GM13976 (cell line): ENCODE results near the gene LRRC45.
A peak's percentile ranks its signal among the peaks of the same experiment; 100 is the strongest.

Source experiments
- DNase-seq: peaks from one replicate; pipeline ENCODE4 v3.0.0; 2012; ENCODE audit warnings: low spot score
- in situ Hi-C: fragments of 300-500 bp; cut with MboI; formaldehyde crosslinking; loops from one replicate; pipeline ENCODE4 v1.12.0; 2022; ENCODE audit warnings: low sequenced_read_pairs, mixed read lengths, inconsistent platforms; ENCODE audit not compliant: unreplicated experiment
- TF ChIP-seq, protein P1 (sequence below): IDR thresholded peaks from 2 replicates; pipeline ENCODE4 v1.5.1; 2012; ENCODE audit warnings: borderline replicate concordance, mild to moderate bottlenecking; ENCODE audit not compliant: insufficient read depth; ENCODE audit errors: extremely low read depth, missing control alignments, control extremely low read depth

The LRRC45 gene

DNA sequence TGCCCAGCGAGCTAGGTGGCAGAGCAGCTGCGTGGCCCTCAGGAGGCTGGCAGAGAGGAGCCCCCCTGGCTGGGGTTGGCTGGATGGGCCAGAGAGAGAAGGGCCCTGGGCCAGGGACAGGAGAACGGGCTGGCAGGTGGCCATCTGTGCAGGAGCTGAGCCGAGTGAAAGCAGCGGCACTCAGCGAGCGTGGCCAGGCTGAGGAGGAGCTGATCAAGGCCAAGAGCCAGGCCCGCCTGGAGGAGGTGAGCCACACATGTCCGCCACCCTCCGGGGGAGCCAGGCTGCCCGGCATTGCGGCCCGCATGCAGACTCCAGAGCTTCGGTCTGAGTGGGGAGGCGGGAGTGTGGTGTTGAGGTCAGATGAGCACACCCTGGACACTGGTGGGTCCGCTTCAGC lies 6.3 kb downstream of the LRRC45 start:
- DNase-seq, result no peak
- TF ChIP-seq, protein P1, sequence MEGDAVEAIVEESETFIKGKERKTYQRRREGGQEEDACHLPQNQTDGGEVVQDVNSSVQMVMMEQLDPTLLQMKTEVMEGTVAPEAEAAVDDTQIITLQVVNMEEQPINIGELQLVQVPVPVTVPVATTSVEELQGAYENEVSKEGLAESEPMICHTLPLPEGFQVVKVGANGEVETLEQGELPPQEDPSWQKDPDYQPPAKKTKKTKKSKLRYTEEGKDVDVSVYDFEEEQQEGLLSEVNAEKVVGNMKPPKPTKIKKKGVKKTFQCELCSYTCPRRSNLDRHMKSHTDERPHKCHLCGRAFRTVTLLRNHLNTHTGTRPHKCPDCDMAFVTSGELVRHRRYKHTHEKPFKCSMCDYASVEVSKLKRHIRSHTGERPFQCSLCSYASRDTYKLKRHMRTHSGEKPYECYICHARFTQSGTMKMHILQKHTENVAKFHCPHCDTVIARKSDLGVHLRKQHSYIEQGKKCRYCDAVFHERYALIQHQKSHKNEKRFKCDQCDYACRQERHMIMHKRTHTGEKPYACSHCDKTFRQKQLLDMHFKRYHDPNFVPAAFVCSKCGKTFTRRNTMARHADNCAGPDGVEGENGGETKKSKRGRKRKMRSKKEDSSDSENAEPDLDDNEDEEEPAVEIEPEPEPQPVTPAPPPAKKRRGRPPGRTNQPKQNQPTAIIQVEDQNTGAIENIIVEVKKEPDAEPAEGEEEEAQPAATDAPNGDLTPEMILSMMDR, result no peak
- in situ Hi-C loops, result loop anchor here (10.0 kb wide), 1 partner anchor 125 kb away; no protein-coding TSS in a partner anchor

DNA sequence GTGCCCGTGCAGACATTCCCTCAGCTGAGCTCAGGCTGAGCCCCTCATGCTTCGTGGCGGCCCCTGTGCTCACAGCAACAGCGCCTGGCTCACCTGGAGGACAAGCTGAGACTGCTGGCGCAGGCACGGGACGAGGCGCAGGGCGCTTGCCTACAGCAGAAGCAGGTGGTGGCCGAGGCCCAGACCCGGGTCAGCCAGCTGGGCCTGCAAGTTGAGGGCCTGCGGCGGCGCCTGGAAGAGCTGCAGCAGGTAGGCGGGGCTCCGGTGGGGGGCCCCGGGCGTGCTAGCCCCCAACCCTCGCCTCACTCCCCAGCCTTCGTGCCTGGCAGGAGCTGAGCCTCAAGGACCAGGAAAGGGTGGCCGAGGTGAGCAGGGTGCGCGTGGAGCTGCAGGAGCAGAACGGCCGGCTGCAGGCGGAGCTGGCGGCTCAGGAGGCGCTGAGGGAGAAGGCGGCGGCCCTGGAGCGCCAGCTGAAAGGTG lies 6.9 kb downstream of the LRRC45 start:
- in situ Hi-C loops, result loop anchor here (10.0 kb wide), 1 partner anchor 125 kb away; no protein-coding TSS in a partner anchor
- DNase-seq, result no peak
- TF ChIP-seq, protein P1, result no peak

DNA sequence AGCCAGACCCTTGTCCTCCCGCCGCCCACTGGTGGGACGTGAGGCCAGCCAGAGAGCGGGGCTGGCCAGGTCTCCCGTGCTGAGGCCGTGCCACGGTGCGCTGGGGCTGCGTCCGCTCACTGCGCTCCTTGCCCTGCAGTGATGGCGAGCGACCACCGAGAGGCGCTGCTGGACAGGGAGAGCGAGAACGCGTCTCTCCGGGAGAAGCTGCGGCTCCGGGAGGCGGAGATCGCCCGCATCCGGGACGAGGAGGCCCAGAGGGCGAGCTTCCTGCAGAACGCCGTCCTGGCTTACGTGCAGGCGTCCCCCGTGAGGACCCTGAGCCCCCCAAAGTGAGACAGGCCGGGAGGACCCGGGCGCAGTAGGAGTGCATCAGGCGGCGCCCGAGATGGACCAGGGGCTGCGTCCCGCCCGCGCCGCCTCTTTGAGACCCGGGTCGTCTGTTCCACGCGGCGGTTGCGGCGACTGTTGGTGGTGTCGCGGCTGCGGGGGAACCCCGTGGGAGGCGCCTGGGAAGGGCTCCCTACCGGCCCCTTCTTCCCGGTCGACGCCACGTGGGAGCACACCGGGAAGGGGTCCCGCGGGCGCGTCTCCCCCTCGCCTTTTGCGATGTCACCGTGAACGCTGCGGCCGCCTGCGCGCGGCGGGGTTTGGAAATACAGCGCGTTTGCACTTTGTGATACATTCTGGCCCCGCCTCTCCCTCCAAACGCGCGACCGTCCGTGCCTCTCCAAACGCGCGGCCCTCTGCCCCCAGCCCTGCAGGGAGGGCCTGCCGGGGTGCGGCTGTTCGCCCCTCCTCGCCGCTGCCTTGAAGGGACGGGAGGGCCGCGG lies 7.6 kb downstream of the LRRC45 start:
- peak; percentile 88 for DNase-seq
- TF ChIP-seq, protein P1, result peak; percentile 99
- in situ Hi-C loops, result no loop called here

GRCh38 chr17:82031303-82031884 lies 8.3 kb downstream of the LRRC45 start, which contains the start of gene RAC3:
RAC3 (plus strand) TSS chr17:82031678; CDS start chr17:82031762, 84 bp downstream.
- in situ Hi-C loops, result no loop called here
- TF ChIP-seq, protein P1, result no peak
- DNase-seq, result peak; percentile 78

DNA sequence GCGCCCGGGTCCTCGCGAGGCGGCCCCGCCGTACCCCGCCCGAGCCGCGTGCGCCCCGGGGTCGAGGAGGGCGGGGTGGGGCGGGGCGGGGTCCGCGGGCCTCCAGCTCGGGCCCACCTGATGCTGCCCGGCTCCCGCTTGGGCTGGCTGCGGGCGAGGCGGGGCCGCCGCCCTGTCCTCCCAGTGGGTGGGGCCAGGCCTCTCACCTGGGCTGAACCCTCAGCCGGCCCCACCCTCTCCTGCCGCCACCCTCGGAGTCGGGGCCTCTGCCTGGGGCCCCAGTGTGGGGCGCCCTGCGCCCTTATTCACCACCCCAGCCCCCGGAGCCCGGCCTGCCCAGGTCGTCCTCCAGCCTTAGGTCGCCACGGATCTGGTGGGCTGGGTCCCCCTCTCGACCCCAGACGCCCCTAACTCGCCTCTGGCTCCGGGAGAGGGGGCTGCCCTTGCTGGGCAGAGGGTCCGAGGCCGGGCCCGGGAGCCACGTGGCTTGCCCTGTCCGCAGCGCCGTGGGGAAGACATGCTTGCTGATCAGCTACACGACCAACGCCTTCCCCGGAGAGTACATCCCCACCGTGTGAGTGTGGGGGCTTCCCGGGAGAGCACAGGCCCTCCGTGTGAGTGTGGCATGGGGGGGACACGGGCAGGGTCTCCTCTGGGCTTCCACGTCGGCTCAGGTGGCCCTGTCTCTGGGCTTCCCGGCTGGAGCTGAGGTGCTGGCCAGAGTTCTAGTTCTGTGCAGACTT lies 9.0 kb downstream of the LRRC45 start:
- in situ Hi-C loops, result no loop called here
- DNase-seq, result peak; percentile 78

GRCh38 chr17:82033359-82034085 lies 10.4 kb downstream of the LRRC45 start:
- DNase-seq, result no peak
- in situ Hi-C loops, result no loop called here
- TF ChIP-seq, protein P1, result no peak

More for the DNA sequence above, 9.0 kb downstream of the LRRC45 start:
- TF ChIP-seq, protein P1, result no peak
